Measurements from ENCODE around the gene ESR1. TPM values are rescaled to one million over a fixed set of nuclear protein-coding genes. Genes with fewer than 3 reads are reported as not detected.

Gene ESR1
- total and polyA plus RNA-seq, 12 donors = 0.09 to 1.9 (median 1.2) TPM

- Histone ChIP-seq H3K4me1 (peaks cover 4 to 53% (median 28%) of the 10 kb centered on the region in 9 donors), H3K9me3 (no peaks in the 10 kb centered on the region), H3K36me3 (peaks cover 0 to 99% (median 41%) of the 10 kb centered on the region in 9 donors), H3K27ac (peak overlapping the region in 5 of 10 donors; percentile 0 to 38 (median 28)), H3K4me3 (no peak overlapping the region), H3K27me3 (no peaks in the 10 kb centered on the region)
- intact Hi-C loops (cut with DNase I) = loop anchor here in 7 of 10 donors (5.0 to 10.0 kb wide), 6 partner anchors 360 to 683 kb away; no protein-coding TSS in a partner anchor
- ATAC-seq (no peak), DNase-seq (no peak)
- TF ChIP-seq CTCF (IDR thresholded peaks at IDR 0.05) = no peak
- 65 to 72% methylated on average over 8 of the region's 8 CpGs for WGBS, 2 donors
Measured at GRCh38 chr6:152127432-152128165, 320.1 kb downstream of the ESR1 start.

- peak; percentile 58 to 88 (median 80) for ATAC-seq
- peak overlapping the region; percentile 55 to 88 (median 72) for H3K27ac ChIP-seq
- H3K9me3 ChIP-seq = no peaks in the 10 kb centered on the region
- no peak for DNase-seq
- WGBS, 2 donors = 23 to 31% methylated on average over 9 of the region's 9 CpGs
- H3K4me1 ChIP-seq = peaks cover 4 to 50% (median 26%) of the 10 kb centered on the region in 9 donors
- intact Hi-C loops (cut with DNase I) = loop anchor here in 8 of 10 donors (5.0 to 10.0 kb wide), 8 partner anchors 135 to 685 kb away; no protein-coding TSS in a partner anchor
- peak overlapping the region in 9 of 10 donors; percentile 16 to 50 (median 44) for H3K4me3 ChIP-seq
- H3K27me3 ChIP-seq = no peaks in the 10 kb centered on the region
- peaks cover 0 to 100% (median 61%) of the 10 kb centered on the region in 9 donors for H3K36me3 ChIP-seq
- TF ChIP-seq CTCF (IDR thresholded peaks at IDR 0.05) = no peak
Measured at GRCh38 chr6:152129691-152130151, 322.2 kb downstream of the ESR1 start.

- DNase-seq = no peak
- Histone ChIP-seq H3K27ac (peak overlapping the region in 9 of 10 donors; percentile 56 to 88 (median 75)), H3K4me3 (peak overlapping the region in 8 of 10 donors; percentile 24 to 50 (median 45)), H3K9me3 (no peaks in the 10 kb centered on the region), H3K36me3 (peaks cover 0 to 100% (median 68%) of the 10 kb centered on the region in 9 donors), H3K27me3 (no peaks in the 10 kb centered on the region), H3K4me1 (peaks cover 4 to 50% (median 26%) of the 10 kb centered on the region in 9 donors)
- ATAC-seq = peak in 6 of 8 donors; percentile 32 to 66 (median 44)
- TF ChIP-seq CTCF (IDR thresholded peaks at IDR 0.05) = no peak
- 59 to 60% methylated on average over 2 of the region's 2 CpGs for WGBS, 2 donors
- intact Hi-C loops (cut with DNase I) = loop anchor here in 2 of 10 donors (10.0 kb wide), 2 partner anchors 134 to 456 kb away; no protein-coding TSS in a partner anchor
Measured at GRCh38 chr6:152130441-152130840, 323.0 kb downstream of the ESR1 start.

GRCh38 chr6:152135755-152136448 is 328.4 kb downstream of the ESR1 start:
- DNase-seq = no peak
- ATAC-seq = no peak
- Histone ChIP-seq H3K27me3 (no peaks in the 10 kb centered on the region), H3K4me3 (no peak overlapping the region), H3K27ac (no peak overlapping the region), H3K4me1 (peaks cover 0 to 3% (median under 1%) of the 10 kb centered on the region in 9 donors), H3K9me3 (no peaks in the 10 kb centered on the region), H3K36me3 (peaks cover 2 to 100% (median 89%) of the 10 kb centered on the region in 9 donors)
- intact Hi-C loops (cut with DNase I) = loop anchor here in 2 of 10 donors (10.0 kb wide), 2 partner anchors 129 to 461 kb away; no protein-coding TSS in a partner anchor
- WGBS, 2 donors = 85 to 88% methylated on average over 8 of the region's 8 CpGs
- no peak for TF ChIP-seq CTCF (IDR thresholded peaks at IDR 0.05)

Data from heart right ventricle (tissue), 16 donors.